ENCODE measurements around the gene CDC73. TPM values are rescaled to one million over a fixed set of nuclear protein-coding genes. Genes with fewer than 3 reads are reported as not detected.

CDC73 gene
- total and polyA plus RNA-seq, 2 donors from 2014 or later, result 11.4 to 73.1 TPM

- H3K4me1 ChIP-seq (ENCODE audit: control insufficient read depth in 2 of 3, insufficient read depth in 2 of 3, low read depth in 1 of 3, low read length in 3 of 3), result peaks cover 0 to 8% (median 4%) of the 10 kb centered on the region in 3 donors
- FAIRE-seq, result no peak
Observed at GRCh38 chr1:193189442-193190095, 67.7 kb downstream of the CDC73 start.

GRCh38 chr1:193190096-193190744 lies 68.4 kb downstream of the CDC73 start:
- Histone ChIP-seq H3K9ac (ENCODE audit: low read length in 3 of 3) (no peak overlapping the region), H3K4me3 (ENCODE audit: low read length in 3 of 3) (no peak overlapping the region), H3K9me3 (ENCODE audit: control insufficient read depth in 2 of 3, insufficient read depth in 1 of 3, low read length in 3 of 3) (peaks cover 0 to 8% (median 0%) of the 10 kb centered on the region in 3 donors), H3K36me3 (ENCODE audit: control insufficient read depth in 2 of 3, insufficient read depth in 3 of 3, low read length in 3 of 3) (peaks cover 0 to 2% (median 0%) of the 10 kb centered on the region in 3 donors), H3K27ac (ENCODE audit: low read depth in 2 of 2, low read length in 2 of 2) (no peak overlapping the region), H3K4me1 (ENCODE audit: control insufficient read depth in 2 of 3, insufficient read depth in 2 of 3, low read depth in 1 of 3, low read length in 3 of 3) (peaks cover 0 to 8% (median 4%) of the 10 kb centered on the region in 3 donors), H3K27me3 (ENCODE audit: control insufficient read depth, insufficient read depth, low read length) (no peaks in the 10 kb centered on the region)
- peak; percentile 58 for FAIRE-seq
- intact Hi-C loops (cut with DNase I), result no loop called here
- TF ChIP-seq CTCF (IDR thresholded peaks at IDR 0.05; ENCODE audit: borderline replicate concordance, extremely low read depth, insufficient read depth), result peak; percentile 18
- DNase-seq, result peak in 2 of 5 donors; percentile 58 to 66

More at GRCh38 chr1:193189442-193190095, 67.7 kb downstream of the CDC73 start:
- no peak for TF ChIP-seq CTCF (IDR thresholded peaks at IDR 0.05; ENCODE audit: borderline replicate concordance, extremely low read depth, insufficient read depth)
- H3K27me3 ChIP-seq (ENCODE audit: control insufficient read depth, insufficient read depth, low read length), result no peaks in the 10 kb centered on the region
- H3K36me3 ChIP-seq (ENCODE audit: control insufficient read depth in 2 of 3, insufficient read depth in 3 of 3, low read length in 3 of 3), result peaks cover 0 to 2% (median 0%) of the 10 kb centered on the region in 3 donors
- no peak for DNase-seq
- H3K27ac ChIP-seq (ENCODE audit: low read depth in 2 of 2, low read length in 2 of 2), result no peak overlapping the region
- H3K4me3 ChIP-seq (ENCODE audit: low read length in 3 of 3), result no peak overlapping the region
- peaks cover 0 to 8% (median 0%) of the 10 kb centered on the region in 3 donors for H3K9me3 ChIP-seq (ENCODE audit: control insufficient read depth in 2 of 3, insufficient read depth in 1 of 3, low read length in 3 of 3)
- no peak overlapping the region for H3K9ac ChIP-seq (ENCODE audit: low read length in 3 of 3)
- intact Hi-C loops (cut with DNase I), result no loop called here

GRCh38 chr1:193192586-193192985 lies 70.8 kb downstream of the CDC73 start:
- FAIRE-seq (no peak), DNase-seq (no peak)
- Histone ChIP-seq H3K9ac (ENCODE audit: low read length in 3 of 3) (no peak overlapping the region), H3K9me3 (ENCODE audit: control insufficient read depth in 2 of 3, insufficient read depth in 1 of 3, low read length in 3 of 3) (peaks cover 0 to 8% (median 0%) of the 10 kb centered on the region in 3 donors), H3K36me3 (ENCODE audit: control insufficient read depth in 2 of 3, insufficient read depth in 3 of 3, low read length in 3 of 3) (peaks cover 0 to 2% (median 0%) of the 10 kb centered on the region in 3 donors), H3K4me1 (ENCODE audit: control insufficient read depth in 2 of 3, insufficient read depth in 2 of 3, low read depth in 1 of 3, low read length in 3 of 3) (peaks cover 0 to 7% (median 0%) of the 10 kb centered on the region in 3 donors), H3K27me3 (ENCODE audit: control insufficient read depth, insufficient read depth, low read length) (no peaks in the 10 kb centered on the region), H3K27ac (ENCODE audit: low read depth in 2 of 2, low read length in 2 of 2) (no peak overlapping the region), H3K4me3 (ENCODE audit: low read length in 3 of 3) (no peak overlapping the region)
- intact Hi-C loops (cut with DNase I), result no loop called here
- no peak for TF ChIP-seq CTCF (IDR thresholded peaks at IDR 0.05; ENCODE audit: borderline replicate concordance, extremely low read depth, insufficient read depth)
